HG02973 (cell line): ENCODE results near the gene SLC12A1.
A peak's percentile ranks its signal among the peaks of the same experiment; 100 is the strongest.
"Not testable (repeated sequence)": the region's sequence is repeated elsewhere in the genome, so short reads cannot be mapped to it uniquely, and the experiment has no call there.

ENCODE experiments used
- ATAC-seq: cut with Tn5 transposase; IDR thresholded peaks from one replicate; pipeline ENCODE4 v1.9.1; 2021; ENCODE audit warnings: moderate library complexity; ENCODE audit not compliant: unreplicated experiment

The SLC12A1 gene

DNA sequence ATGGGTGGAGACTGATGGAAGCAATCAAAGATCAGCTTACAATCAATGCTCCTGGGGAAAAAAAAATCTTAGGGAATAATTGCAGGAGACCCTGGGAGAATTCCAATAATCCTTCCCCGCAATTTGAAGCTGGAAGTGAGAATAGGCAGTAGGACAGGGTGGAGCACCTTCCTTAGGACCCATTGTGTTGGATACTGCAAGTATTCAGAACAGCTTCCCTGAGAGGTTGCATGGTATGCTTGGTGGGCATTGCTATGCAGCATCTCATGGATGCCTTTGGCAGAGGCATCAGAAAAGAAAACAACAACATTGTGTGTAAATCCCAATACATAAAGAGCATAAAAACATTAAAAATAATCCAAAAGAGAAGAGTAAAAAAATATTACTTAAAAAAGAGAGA, 100.5 kb downstream of the SLC12A1 start:
- no peak for ATAC-seq

GRCh38 chr15:48307586-48307985, 101.5 kb downstream of the SLC12A1 start:
- ATAC-seq = no peak

DNA sequence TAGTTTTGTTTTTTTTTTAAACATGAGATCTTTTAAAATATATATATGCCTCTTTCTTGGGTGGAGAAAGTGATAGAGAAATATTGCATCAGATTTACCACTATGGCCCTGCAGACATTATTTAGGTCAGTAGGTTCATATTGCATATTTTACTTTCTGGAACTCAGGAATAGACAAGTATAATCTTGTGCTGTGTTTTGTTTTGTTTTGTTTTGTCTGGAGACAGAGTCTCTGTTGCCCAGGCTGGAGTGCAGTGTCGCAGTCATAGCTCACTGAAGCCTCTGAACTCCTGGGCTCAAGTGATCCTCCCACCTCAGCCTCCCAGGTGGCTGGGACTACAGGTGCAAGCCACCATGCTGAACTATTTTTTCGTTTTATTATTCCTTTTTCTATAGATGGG, 103.6 kb downstream of the SLC12A1 start:
- no peak for ATAC-seq

- no peak for ATAC-seq
These were observed 107.1 kb downstream of the SLC12A1 start for GRCh38 chr15:48313216-48313615.

DNA sequence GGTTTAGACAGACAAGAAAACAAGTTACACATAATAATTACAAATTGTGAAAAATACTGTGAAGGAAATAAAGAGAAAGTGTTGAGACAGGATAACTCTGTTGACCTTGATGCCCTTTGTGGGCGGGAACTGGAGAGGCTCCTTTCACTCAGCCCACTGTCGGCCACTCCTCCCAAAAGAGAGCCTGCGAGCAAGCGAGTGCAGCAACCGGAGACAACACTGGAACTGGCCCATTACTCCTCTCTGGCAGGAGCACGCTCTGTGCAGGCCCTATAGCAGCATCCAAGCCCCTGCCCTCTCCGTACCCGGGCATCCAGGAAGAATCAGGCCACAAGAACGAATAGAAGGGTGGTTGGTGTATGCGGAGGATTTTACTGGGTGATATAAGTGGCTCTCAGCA, 108.9 kb downstream of the SLC12A1 start:
- ATAC-seq = no peak

GRCh38 chr15:48317221-48317620, 111.1 kb downstream of the SLC12A1 start:
- ATAC-seq = no peak

- no peak for ATAC-seq
These were observed 112.0 kb downstream of the SLC12A1 start for GRCh38 chr15:48318131-48318530.

- no peak for ATAC-seq
These were observed 117.2 kb downstream of the SLC12A1 start for GRCh38 chr15:48323294-48323693.

DNA sequence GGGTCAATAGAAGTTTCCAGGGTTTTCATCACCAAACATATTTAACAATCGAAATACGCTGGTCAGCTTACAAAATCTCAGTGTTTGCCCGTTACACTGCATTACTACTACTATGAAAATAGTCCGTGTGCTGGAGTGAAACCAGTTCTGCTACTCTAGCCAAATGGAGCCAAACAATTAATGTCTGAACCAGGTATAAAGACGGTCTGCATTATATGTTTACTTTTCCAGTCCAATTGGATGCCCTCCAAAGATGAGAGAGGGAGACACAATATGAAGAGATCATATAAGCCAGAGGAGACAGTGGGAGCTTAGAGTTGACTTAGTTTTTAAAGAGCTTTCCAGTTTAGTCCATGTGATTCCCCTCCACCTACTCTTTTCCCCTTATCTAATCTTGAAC, 118.8 kb downstream of the SLC12A1 start:
- no peak for ATAC-seq

DNA sequence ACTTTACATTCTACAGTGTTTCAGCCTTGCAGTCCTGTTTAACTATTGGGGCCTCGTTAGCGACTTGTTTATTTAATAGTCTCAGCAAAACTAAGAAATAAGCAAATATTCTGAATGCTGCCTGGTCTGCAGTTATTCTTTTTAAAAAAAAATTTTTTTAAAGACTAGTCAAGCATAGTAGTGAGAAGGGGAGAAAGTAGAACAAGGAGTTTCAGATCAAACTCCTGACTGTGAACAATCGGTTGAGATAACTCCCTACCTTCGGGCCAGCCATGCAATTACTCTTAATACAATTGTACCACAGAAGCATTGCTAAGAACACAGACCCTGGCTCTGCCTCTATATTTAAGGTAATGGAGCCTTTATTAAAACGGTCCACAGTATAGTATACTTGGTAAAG, 119.3 kb downstream of the SLC12A1 start:
- no peak for ATAC-seq

DNA sequence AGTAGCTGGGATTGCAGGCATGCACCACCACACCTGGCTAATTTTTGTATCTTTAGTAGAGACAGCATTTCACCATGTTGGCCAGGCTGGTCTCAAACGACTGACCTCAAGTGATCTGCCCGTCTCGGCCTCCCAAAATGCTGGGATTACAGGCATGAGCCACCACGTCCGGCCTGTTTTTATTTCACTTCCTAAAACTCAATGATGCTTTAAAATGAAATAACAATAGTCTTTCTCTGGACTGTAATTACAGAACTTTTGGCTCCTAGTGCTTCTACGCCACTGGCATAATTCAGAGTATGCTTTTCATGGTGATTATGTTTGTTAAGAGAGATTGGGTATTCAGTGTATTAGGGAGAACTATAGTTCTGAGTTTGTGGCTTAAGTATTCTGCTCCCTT, 120.1 kb downstream of the SLC12A1 start:
- ATAC-seq = not testable (repeated sequence)

DNA sequence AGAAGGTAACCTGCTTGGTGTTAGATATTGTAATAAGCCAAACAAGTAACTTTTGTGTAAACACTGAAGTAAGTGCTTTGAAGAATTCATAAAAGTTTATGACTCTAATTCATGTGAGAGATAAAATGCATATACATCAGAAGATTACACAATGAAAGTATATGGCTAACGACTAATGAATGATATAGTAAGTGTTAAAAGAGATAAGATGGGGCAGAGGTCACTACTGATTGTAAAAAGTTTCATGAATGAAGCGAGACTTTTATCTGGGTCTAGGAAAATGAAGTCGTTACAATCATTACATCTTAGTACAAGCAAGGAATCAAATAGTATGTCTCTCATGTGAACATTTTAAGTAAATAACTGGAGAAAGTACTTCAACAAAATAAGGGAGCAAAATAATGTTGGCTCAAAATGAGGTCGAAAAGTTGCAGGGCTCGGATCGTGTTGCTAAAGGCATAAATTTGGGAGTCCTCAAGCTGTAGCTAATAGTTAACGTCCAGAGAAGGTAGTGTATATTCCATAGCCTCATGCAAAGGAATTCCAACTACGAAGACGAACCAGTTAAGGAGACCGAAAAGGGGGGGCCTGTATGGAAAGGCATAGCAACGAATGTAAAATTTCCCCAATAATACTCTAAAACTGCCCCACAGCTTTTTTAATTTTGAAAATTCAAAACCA, 124.1 kb downstream of the SLC12A1 start:
- ATAC-seq = no peak

GRCh38 chr15:48330855-48331795, 125.0 kb downstream of the SLC12A1 start, which contains the start of gene DUT:
TSS of gene DUT (plus strand) at chr15:48331429. CDS start at chr15:48331516, 87 bp downstream.
- ATAC-seq = peak; percentile 79

DNA sequence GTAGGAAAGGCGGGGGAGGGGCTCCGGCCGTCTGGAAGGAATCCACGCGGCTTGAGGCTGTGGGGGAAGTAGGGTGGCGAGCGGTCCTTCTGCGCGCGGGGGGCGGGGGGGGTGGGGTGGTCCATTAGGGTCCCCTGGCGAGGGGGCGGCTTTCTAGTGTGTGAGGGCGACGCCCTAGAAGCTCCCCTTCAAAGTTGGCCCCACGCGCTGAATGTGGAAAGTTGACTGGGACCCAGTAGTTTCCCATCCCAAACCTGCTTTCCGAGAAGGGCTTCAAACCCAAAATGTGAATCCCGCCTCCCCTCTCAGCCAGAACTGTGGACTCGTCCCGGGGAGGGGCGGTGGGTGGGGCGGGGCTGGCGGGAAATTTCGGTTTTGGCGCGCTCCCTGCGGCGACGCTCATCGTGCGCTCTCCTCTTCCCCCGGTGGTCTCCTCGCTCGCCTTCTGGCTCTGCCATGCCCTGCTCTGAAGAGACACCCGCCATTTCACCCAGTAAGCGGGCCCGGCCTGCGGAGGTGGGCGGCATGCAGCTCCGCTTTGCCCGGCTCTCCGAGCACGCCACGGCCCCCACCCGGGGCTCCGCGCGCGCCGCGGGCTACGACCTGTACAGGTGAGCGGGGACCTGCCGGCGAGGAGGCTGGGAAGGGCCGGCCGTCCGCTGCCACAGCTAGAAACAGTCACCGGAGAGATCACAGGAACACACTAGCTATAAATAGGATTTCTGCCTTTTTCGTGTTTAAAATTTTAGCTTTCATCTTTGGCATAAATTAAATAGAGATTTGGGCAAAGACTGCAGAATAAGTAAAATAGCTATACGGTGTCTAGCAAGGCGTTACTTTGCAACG, 125.9 kb downstream of the SLC12A1 start:
- ATAC-seq = peak; percentile 41

GRCh38 chr15:48332642-48333034, 126.5 kb downstream of the SLC12A1 start:
- ATAC-seq = no peak

- no peak for ATAC-seq
These were observed 127.4 kb downstream of the SLC12A1 start for GRCh38 chr15:48333540-48333939.

- no peak for ATAC-seq
These were observed 128.2 kb downstream of the SLC12A1 start for GRCh38 chr15:48334260-48334659.

- no peak for ATAC-seq
These were observed 130.8 kb downstream of the SLC12A1 start for GRCh38 chr15:48336940-48337339.

GRCh38 chr15:48337607-48338006, 131.5 kb downstream of the SLC12A1 start:
- no peak for ATAC-seq

- ATAC-seq = no peak
These were observed 134.0 kb downstream of the SLC12A1 start for GRCh38 chr15:48340111-48340510.

DNA sequence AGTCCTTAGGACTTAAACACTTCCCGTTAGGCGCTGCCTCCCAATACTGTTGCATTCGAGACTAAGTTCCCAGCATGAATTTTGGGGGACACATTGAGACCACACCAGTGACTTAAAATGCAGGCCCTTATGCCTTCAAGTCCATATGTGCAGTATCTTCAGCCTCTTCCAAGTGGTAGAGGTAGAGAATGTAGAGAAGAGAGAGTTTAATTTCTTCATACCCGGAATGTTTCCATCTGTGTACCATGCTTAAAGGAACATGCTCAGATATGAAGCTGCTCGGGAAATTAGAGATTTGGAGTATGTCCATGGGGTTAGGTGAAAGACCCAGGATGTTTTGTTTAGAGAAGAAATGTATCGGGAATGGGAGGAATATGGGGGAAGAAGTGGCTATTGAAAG, 137.8 kb downstream of the SLC12A1 start:
- no peak for ATAC-seq
